GM06990 (cell line): Measurements from ENCODE around the gene SFT2D3.

ENCODE experiments used
- DNase-seq: peaks from one replicate; pipeline ENCODE4 v3.0.0-alpha.2; 2011; ENCODE audit not compliant: insufficient read length; ENCODE audit errors: extremely low read depth
- H3K27me3 ChIP-seq: replicated peaks from 2 replicates; pipeline ENCODE4 v1.6.0; 2011; ENCODE audit warnings: low read length; ENCODE audit not compliant: control insufficient read depth, insufficient read depth
- H3K36me3 ChIP-seq: 2 replicates; pipeline ENCODE4 v1.5.1; 2011; ENCODE audit warnings: low read length; ENCODE audit not compliant: control insufficient read depth, insufficient read depth
- H3K4me3 ChIP-seq: replicated peaks from 2 replicates; pipeline ENCODE4 v1.5.1; 2011; ENCODE audit warnings: low read depth, mild to moderate bottlenecking, control low read depth, low read length
- CTCF ChIP-seq: IDR thresholded peaks from 2 replicates; pipeline ENCODE4 v1.5.1; 2011; ENCODE audit warnings: low read length, control low read depth, mild to moderate bottlenecking, inconsistent platforms; ENCODE audit not compliant: insufficient read depth, poor library complexity, severe bottlenecking

The SFT2D3 gene

GRCh38 chr2:127702395-127703009 is 1.2 kb downstream of the SFT2D3 start:
- TF ChIP-seq CTCF = peak; percentile 1
- no peaks in the 10 kb centered on the region for H3K27me3 ChIP-seq
- H3K36me3 ChIP-seq = peaks cover 6% of the 10 kb centered on the region
- H3K4me3 ChIP-seq = peak overlapping the region; percentile 66
- no peak for DNase-seq

- Histone ChIP-seq H3K27me3 (no peaks in the 10 kb centered on the region), H3K36me3 (peaks cover 8% of the 10 kb centered on the region), H3K4me3 (no peak overlapping the region)
- TF ChIP-seq CTCF = no peak
- DNase-seq = no peak
Measured at GRCh38 chr2:127703282-127703681, 2.0 kb downstream of the SFT2D3 start.

- DNase-seq = no peak
- no peak for TF ChIP-seq CTCF
- no peaks in the 10 kb centered on the region for H3K27me3 ChIP-seq
- H3K36me3 ChIP-seq = peaks cover 14% of the 10 kb centered on the region
- H3K4me3 ChIP-seq = no peak overlapping the region
Measured at GRCh38 chr2:127704641-127705390, 3.5 kb downstream of the SFT2D3 start.

- Histone ChIP-seq H3K4me3 (no peak overlapping the region), H3K36me3 (peaks cover 17% of the 10 kb centered on the region), H3K27me3 (no peaks in the 10 kb centered on the region)
- TF ChIP-seq CTCF = no peak
- DNase-seq = no peak
Measured at GRCh38 chr2:127705391-127706065, 4.2 kb downstream of the SFT2D3 start.

- Histone ChIP-seq H3K4me3 (no peak overlapping the region), H3K36me3 (peaks cover 17% of the 10 kb centered on the region)
- no peak for TF ChIP-seq CTCF
Measured at GRCh38 chr2:127706215-127706990, 5.1 kb downstream of the SFT2D3 start.

More at GRCh38 chr2:127706215-127706990, 5.1 kb downstream of the SFT2D3 start:
- no peaks in the 10 kb centered on the region for H3K27me3 ChIP-seq
- no peak for DNase-seq
